Lower leg skin (tissue), 4 donors: Measurements from ENCODE around the gene MGARP. TPM values are rescaled to one million over a fixed set of nuclear protein-coding genes. Genes with fewer than 3 reads are reported as not detected.
A peak's percentile ranks its signal among the peaks of the same experiment; 100 is the strongest.
"Not testable (repeated sequence)": the region's sequence is repeated elsewhere in the genome, so short reads cannot be mapped to it uniquely, and the experiment has no call there.

Source experiments
- DNase-seq, 2 donors: peaks; one replicate each; pipeline ENCODE4 v3.0.0-alpha.2; 2019; ENCODE audit warnings: low spot score in 2 of 2
- H3K4me3 ChIP-seq: fragments of 200-600 bp; sonication (generic); 2 replicates; pipeline ENCODE4 v1.5.1; 2017; ENCODE audit warnings: mild to moderate bottlenecking, low read depth; ENCODE audit not compliant: poor library complexity, severe bottlenecking
- CTCF ChIP-seq, 3 donors: fragments of 450-650 bp; IDR thresholded peaks; one replicate each; pipeline ENCODE4 v1.5.1; 2016; ENCODE audit warnings: antibody characterized with exemption in 3 of 3, mild to moderate bottlenecking in 3 of 3, moderate library complexity in 2 of 3
- POLR2A ChIP-seq, 2 donors: fragments of 450-650 bp; IDR thresholded peaks; one replicate each; pipeline ENCODE4 v1.6.1; 2016 to 2017; ENCODE audit warnings: antibody characterized with exemption in 2 of 2, mild to moderate bottlenecking in 1 of 2, moderate library complexity in 1 of 2
- WGBS, 2 donors: methylation state at CpG; one replicate each; pipeline ENCODE4 v1.1.5; 2018; 5-methylcytosine and 5-hydroxymethylcytosine counted together
- intact Hi-C: fragments of 100-400 bp; cut with DNase I; formaldehyde crosslinking; loops from one replicate; pipeline ENCODE4 v1.15.0; 2023; ENCODE audit warnings: low total_unique reads
- total RNA-seq, 4 donors: library from RNA; depleted of rRNA; stranded (reverse); fragments of >200 nt; gene quantifications; one replicate each; pipeline ENCODE4 v1.1.0, GENCODE V29; 2016

MGARP gene
- total RNA-seq, 4 donors from 2014 or later = 0.84 to 1.2 TPM; not detected in 2

- intact Hi-C loops = no loop called here
- H3K4me3 ChIP-seq = no peak overlapping the region
- no peak for DNase-seq
- 93 to 98% methylated on average over 1 of the region's 1 CpG for WGBS, 2 donors
- TF ChIP-seq CTCF (IDR thresholded peaks at IDR 0.05) = no peak
- TF ChIP-seq POLR2A (IDR thresholded peaks at IDR 0.05) = no peak
Measured at GRCh38 chr4:139273835-139274234, 6.2 kb downstream of the MGARP start.

- 87 to 91% methylated on average over 1 of the region's 1 CpG for whole genome bisulfite sequencing, 2 donors
- no peak for TF ChIP-seq CTCF (IDR thresholded peaks at IDR 0.05)
- TF ChIP-seq POLR2A (IDR thresholded peaks at IDR 0.05) = no peak
- no peak for DNase-seq
Measured at GRCh38 chr4:139267301-139267700, 12.7 kb downstream of the MGARP start.

GRCh38 chr4:139266583-139267257 is 13.3 kb downstream of the MGARP start:
- TF ChIP-seq CTCF (IDR thresholded peaks at IDR 0.05) (no peak), POLR2A (IDR thresholded peaks at IDR 0.05) (no peak)
- intact Hi-C loops = no loop called here
- H3K4me3 ChIP-seq = no peak overlapping the region
- WGBS, 2 donors = 14 to 21% methylated on average over 14 of the region's 14 CpGs
- DNase-seq = peak; percentile 51 to 91

More at GRCh38 chr4:139267301-139267700, 12.7 kb downstream of the MGARP start:
- intact Hi-C loops = no loop called here
- H3K4me3 ChIP-seq = no peak overlapping the region

- no peak overlapping the region for H3K4me3 ChIP-seq
- intact Hi-C loops = no loop called here
- 2 to 14% methylated on average over 1 of the region's 1 CpG for WGBS, 2 donors
- DNase-seq = no peak
- no peak for TF ChIP-seq POLR2A (IDR thresholded peaks at IDR 0.05)
- no peak for TF ChIP-seq CTCF (IDR thresholded peaks at IDR 0.05)
Measured at GRCh38 chr4:139266208-139266582, 13.8 kb downstream of the MGARP start.

GRCh38 chr4:139265654-139266053 is 14.4 kb downstream of the MGARP start:
- no peak for DNase-seq
- H3K4me3 ChIP-seq = no peak overlapping the region
- intact Hi-C loops = no loop called here
- WGBS, 2 donors = 57 to 60% methylated on average over 3 of the region's 3 CpGs
- no peak for TF ChIP-seq CTCF (IDR thresholded peaks at IDR 0.05)
- no peak for TF ChIP-seq POLR2A (IDR thresholded peaks at IDR 0.05)

GRCh38 chr4:139256349-139256748 is 23.7 kb downstream of the MGARP start:
- TF ChIP-seq POLR2A (IDR thresholded peaks at IDR 0.05) (no peak), CTCF (IDR thresholded peaks at IDR 0.05) (no peak)
- 72 to 73% methylated on average over 2 of the region's 2 CpGs for WGBS, 2 donors
- DNase-seq = no peak
- no peak overlapping the region for H3K4me3 ChIP-seq
- intact Hi-C loops = no loop called here

GRCh38 chr4:139255581-139255980 is 24.4 kb downstream of the MGARP start:
- DNase-seq, H3K4me3 ChIP-seq, intact Hi-C loops: not testable (repeated sequence)
- 90 to 94% methylated on average over 6 of the region's 6 CpGs for WGBS, 2 donors
